ENCODE data around the gene CFAP46.
"Not testable (repeated sequence)": the region's sequence is repeated elsewhere in the genome, so short reads cannot be mapped to it uniquely, and the experiment has no call there.

CFAP46 gene

DNA sequence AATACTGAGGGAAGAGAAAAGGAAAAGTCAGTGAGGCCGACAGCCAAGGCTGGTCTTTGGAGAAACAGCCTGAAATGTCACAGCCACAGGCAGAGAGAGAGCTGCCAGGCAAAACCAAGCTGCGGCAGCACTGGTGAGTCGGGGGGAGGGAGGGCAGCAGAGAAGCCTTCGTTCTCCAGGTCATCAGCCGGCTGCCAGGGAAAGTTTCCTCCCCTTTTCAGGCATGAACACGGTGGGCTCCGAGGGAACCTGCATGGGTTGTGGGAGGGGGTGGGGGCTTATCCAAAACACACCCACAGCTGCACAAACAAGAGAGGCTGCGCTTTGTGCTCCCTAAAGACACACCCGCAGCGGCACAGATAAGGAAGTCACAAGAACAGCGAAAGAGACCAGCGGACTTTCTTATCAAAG, 94.1 kb downstream of the CFAP46 start:
- TF ChIP-seq CTCF (conservative IDR thresholded peaks at IDR 0.05), result no peak
- H3K27ac ChIP-seq, result no peak overlapping the region

GRCh38 chr10:132847856-132848255, 94.5 kb downstream of the CFAP46 start:
- H3K27ac ChIP-seq, result no peak overlapping the region

DNA sequence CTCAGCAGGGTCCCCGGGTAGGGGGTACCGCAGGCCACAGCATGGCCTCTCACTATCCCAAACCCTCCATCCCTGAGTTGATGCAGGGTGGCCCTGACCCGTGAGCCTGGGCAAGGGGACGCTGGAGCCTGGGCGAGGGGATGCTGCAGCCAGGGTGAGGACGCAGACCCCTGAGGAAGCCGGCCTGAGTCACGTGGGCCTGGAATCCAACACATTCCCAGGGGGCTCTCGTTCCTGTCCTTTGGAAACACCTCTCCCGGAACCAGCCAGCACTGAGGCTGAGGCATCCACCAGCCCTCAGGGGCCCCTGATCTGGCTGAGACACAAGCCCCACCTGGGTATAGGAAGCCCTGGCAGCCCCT, 95.0 kb downstream of the CFAP46 start:
- H3K27ac ChIP-seq, result no peak overlapping the region
- no peak for TF ChIP-seq CTCF (conservative IDR thresholded peaks at IDR 0.05)

More at GRCh38 chr10:132847856-132848255, 94.5 kb downstream of the CFAP46 start:
- TF ChIP-seq CTCF (conservative IDR thresholded peaks at IDR 0.05), result no peak

- no peak for TF ChIP-seq CTCF (conservative IDR thresholded peaks at IDR 0.05)
- H3K27ac ChIP-seq, result no peak overlapping the region
Observed at GRCh38 chr10:132846631-132847415, 95.5 kb downstream of the CFAP46 start.

DNA sequence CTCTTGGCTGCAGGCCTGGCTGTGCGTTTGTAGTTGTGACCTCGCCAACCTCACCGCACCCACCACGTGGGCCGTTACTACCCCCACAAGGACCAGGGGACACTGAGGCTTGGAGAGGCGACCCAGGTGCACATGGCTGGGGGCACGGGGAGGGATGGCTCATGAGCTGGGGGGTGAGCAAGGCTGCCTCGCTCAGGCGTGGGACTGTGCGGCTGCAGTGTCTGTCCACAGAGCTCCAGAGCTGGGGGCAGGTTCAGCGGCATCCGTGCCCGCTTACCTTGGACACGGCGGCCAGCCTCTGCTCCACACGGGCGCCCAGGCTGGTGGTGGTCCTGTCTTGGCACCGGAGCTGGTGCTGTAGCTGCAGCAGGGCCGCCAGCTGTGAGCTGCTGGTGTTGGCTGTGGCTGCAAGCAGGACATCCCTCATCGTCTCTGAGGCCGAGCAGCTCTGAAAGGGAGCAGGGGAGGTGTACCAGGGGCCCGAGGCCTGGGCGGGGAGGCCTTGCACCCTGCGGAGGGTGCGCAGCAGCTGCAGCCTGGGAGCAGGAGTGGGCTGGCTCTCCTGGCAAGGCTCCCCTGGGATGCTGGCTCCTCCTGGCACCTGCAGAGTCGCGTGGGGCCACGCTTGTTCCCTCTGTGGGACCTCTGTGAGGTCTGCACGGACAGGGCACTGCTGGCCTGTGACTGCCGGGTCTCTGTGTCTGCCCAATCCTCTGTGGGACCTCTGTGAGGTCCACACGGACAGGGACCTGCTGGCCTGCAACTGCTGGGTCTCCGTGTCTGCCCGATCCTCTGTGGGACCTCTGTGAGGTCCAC, 96.4 kb downstream of the CFAP46 start:
- no peak for TF ChIP-seq CTCF (conservative IDR thresholded peaks at IDR 0.05)
- H3K27ac ChIP-seq, result no peak overlapping the region

- TF ChIP-seq CTCF (conservative IDR thresholded peaks at IDR 0.05), result no peak
- H3K27ac ChIP-seq, result no peak overlapping the region
Observed at GRCh38 chr10:132845041-132845551, 97.3 kb downstream of the CFAP46 start.

- TF ChIP-seq CTCF (conservative IDR thresholded peaks at IDR 0.05), result no peak
- H3K27ac ChIP-seq, result no peak overlapping the region
Observed at GRCh38 chr10:132844069-132844809, 98.1 kb downstream of the CFAP46 start.

GRCh38 chr10:132843276-132843675, 99.1 kb downstream of the CFAP46 start:
- H3K27ac ChIP-seq, result not testable (repeated sequence)
